KOPT-K1 (cell line): ENCODE data around the gene PARD3B.

Source experiments
- H3K27ac ChIP-seq: fragments of 200-600 bp; sonication (generic); 2 replicates; pipeline ENCODE4 v1.5.1; 2016; ENCODE audit warnings: antibody characterized with exemption, mild to moderate bottlenecking, low read depth, low read length; ENCODE audit not compliant: poor library complexity, severe bottlenecking
- H3K36me3 ChIP-seq: fragments of 200-600 bp; sonication (generic); 2 replicates; pipeline ENCODE4 v1.5.1; 2017; ENCODE audit warnings: antibody characterized with exemption, mild to moderate bottlenecking, low read length, moderate library complexity; ENCODE audit not compliant: insufficient read depth
- H3K9me3 ChIP-seq: fragments of 200-600 bp; sonication (generic); 2 replicates; pipeline ENCODE4 v1.5.1; 2017; ENCODE audit warnings: antibody characterized with exemption, low read length, mild to moderate bottlenecking; ENCODE audit not compliant: insufficient read depth, poor library complexity, severe bottlenecking

PARD3B gene

DNA sequence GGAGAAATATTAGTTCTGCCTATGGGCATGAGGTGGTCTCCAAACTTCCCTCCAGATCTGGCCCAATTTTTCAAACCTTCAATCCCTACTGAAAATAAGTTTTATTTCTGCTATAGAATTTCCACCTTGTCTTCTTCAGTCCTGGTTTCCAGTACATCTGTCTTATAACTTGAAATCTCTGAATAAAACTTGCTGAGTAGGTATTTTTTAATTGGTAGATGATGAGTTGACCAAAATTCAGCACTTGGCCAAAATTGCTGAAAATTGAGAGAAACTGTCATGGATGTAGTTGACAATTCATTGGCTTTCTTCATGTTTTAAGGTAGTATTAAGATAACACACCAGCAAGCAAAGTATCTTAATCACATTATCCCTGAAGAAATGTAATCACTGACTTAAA is 206.2 kb downstream of the PARD3B start:
- Histone ChIP-seq H3K36me3 (no peaks in the 10 kb centered on the region), H3K27ac (no peak overlapping the region), H3K9me3 (no peaks in the 10 kb centered on the region)

DNA sequence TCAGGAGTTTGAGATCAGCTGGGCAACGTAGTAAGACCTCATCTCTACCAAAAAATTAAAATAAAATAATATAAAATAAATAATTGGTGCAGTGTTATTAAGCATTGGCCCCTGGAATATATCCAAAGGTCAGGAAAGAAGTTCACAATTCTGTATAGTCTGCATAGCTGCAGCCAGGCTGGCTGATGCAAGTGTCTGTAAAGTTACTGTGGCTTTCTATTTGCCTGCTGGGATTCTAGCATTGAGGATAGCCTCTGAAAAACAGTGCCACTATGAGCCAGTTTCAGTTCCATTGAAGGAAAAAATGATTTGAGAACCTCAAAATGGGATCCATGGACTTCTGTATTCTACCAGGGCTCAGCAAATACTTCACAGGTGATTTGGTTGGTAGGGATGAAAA is 208.6 kb downstream of the PARD3B start:
- Histone ChIP-seq H3K36me3 (no peaks in the 10 kb centered on the region), H3K9me3 (no peaks in the 10 kb centered on the region), H3K27ac (no peak overlapping the region)

DNA sequence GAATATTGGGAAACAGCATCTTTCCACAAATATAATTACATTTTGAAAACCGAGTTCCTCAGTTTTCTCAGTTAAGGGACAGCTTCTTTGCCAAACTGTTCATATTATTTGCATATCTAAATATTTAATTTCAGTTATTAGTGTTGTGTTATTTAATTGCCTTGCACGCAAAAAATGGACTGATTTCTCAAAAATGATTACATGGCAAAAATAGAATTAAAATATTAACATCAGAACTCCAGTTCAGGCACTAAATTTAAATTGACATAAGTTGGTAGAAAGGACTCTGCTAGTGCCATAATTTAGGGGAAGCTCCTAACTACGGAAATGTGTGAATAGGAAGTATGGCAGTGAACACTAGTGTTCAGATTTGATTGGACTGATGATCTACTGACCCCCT is 209.6 kb downstream of the PARD3B start:
- H3K36me3 ChIP-seq = no peaks in the 10 kb centered on the region
- no peak overlapping the region for H3K27ac ChIP-seq
- H3K9me3 ChIP-seq = no peaks in the 10 kb centered on the region

- Histone ChIP-seq H3K27ac (no peak overlapping the region), H3K9me3 (peaks cover 8% of the 10 kb centered on the region), H3K36me3 (no peaks in the 10 kb centered on the region)
Measured at GRCh38 chr2:204763974-204764703, 218.9 kb downstream of the PARD3B start.

DNA sequence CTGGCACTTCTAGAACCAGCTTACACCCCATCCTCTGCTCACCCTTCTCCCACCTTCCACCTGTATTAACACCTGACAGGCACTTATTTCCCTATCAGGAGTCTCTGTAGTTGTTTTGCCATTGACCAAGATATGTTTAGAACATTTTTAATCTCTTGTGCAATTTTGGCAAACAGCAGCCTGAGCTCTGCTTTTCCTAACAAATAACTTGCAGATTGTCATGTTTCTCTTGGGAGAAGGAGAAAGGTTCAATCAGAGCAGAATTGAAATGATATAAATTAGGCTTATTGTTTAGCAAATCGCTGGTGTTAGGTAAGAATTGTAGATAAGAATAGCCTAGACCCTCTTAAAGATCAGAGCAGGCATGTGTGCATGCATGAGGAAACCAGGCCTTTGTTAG is 225.5 kb downstream of the PARD3B start:
- Histone ChIP-seq H3K36me3 (no peaks in the 10 kb centered on the region), H3K27ac (no peak overlapping the region), H3K9me3 (no peaks in the 10 kb centered on the region)

DNA sequence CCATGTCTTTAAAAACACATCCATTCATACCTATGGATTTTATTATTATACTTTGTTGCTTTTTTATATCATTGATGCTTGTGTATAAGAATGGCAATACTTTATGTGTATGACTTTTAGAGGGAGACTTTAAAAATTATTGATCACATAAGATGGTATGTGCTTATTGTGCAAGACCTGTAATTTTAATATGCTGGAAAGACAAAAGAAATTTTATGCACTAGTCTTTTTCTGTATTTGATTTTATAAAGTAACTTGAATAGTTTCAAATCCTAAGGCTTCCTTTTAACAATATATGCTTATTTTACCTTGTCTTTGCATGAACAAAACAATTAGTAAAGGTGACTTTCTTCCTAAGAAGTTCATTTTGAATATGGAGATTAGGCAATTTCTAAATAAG is 226.4 kb downstream of the PARD3B start:
- Histone ChIP-seq H3K36me3 (no peaks in the 10 kb centered on the region), H3K9me3 (no peaks in the 10 kb centered on the region), H3K27ac (no peak overlapping the region)

DNA sequence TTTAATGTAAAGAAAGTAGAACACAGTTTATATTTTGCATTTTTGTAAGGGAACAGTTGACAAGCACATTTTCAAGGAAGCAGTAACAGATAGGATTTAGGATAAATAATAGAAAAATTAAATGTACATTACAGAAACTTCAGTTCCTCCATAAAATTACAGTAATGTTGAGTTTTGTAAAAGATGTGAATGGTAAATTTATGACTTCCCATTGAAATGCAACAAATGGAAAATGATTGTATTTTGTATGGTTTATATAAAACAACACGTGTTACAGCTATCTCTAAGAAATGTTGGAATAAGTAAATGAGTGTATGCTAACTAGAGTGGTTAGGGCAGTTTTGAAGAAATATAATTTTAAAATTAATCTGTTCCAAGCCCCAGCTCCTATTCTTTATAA is 227.3 kb downstream of the PARD3B start:
- Histone ChIP-seq H3K36me3 (no peaks in the 10 kb centered on the region), H3K27ac (no peak overlapping the region), H3K9me3 (no peaks in the 10 kb centered on the region)

DNA sequence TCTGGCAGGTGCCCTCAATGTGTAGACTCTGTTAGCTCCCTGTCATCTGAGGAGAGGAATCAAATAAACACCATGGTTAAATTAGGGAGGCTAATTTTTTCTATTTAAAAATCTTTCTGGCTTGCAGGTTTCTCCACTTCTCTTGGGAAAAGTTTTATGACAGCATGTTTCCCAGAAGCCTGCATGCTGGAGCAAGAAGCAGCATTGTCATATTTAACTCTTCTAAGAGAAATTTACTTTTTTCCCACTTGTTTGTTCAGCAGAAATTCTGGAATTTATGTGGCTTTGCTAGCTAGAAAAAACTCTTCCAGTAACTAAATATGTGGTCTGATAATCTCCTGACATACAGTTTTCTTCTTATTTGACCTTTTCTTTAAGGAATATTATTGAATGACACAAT is 230.5 kb downstream of the PARD3B start:
- no peak overlapping the region for H3K27ac ChIP-seq
- H3K9me3 ChIP-seq = no peaks in the 10 kb centered on the region
- no peaks in the 10 kb centered on the region for H3K36me3 ChIP-seq

DNA sequence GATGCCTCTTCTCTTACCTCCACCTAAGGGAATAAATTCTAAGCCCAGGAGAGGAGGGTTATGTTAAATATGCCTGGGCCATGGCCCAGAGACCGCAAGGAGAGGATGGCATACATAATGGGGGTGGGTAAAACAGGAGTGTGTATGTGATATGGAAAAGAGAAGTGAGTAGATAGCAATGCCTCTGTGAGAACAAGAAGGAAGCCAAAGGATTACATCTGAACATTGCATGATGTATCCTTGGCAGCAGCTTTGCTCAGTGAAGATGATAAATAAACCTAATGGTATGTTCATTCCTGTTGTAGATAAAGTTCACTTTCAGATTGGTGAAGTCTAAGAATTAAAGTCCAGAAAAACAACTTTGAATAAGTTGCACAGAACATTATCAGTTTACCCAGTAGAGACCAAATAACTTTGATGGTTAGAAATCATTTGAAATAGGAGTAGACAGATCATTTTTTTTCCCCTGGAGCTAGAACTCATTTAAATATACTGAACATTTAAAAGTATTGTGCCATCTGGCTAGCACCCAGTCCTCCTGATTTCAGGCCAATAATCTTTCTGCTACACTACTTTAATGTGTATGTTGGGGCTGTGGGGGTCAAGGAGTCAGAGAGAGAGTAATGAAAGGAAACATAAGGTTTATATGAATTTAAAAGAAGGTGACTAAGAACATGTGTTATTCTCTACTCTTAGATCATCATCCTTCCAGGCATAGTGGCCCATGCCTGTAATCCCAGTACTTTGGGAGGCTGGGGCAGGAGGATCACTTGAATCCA is 231.7 kb downstream of the PARD3B start:
- Histone ChIP-seq H3K27ac (no peak overlapping the region), H3K36me3 (no peaks in the 10 kb centered on the region), H3K9me3 (no peaks in the 10 kb centered on the region)

DNA sequence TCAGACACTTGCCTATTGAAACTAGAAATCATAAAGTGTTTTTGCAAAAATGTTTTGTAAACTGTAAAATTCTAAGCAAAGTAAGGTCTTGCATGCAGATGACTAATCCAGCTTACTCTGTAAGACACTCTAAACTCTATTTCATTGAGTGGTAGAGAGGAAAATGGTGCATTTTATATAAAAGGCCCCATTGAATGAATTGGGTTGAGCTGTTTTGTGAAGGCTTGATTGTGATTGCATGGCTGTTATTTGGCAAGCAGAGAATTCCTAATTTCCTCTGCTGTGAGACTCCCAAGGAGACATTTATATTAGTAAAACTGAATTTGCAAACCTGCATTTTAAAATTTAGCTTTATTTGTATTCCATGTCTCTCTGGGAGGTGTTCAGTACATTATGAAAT is 234.5 kb downstream of the PARD3B start:
- H3K9me3 ChIP-seq = no peaks in the 10 kb centered on the region
- H3K36me3 ChIP-seq = no peaks in the 10 kb centered on the region
- H3K27ac ChIP-seq = no peak overlapping the region

DNA sequence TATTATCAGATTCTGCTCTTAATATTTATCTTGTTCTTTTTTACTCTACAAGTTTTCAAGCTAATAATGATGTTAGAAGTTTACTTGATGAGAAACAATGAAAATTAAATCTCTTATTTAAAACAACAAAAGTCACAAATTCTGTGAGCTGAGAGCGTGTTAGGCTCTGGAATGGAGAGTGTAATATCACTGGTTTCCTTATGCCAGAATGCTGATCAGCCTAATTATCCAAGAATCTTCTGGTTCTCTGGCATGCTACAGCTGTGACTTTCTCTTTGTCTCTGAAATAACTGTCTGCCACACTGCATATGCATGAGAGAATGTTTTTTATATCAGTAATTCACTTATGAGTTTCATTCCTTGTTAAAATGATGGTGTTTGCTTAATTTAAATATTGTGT is 236.7 kb downstream of the PARD3B start:
- Histone ChIP-seq H3K36me3 (no peaks in the 10 kb centered on the region), H3K9me3 (no peaks in the 10 kb centered on the region), H3K27ac (no peak overlapping the region)

DNA sequence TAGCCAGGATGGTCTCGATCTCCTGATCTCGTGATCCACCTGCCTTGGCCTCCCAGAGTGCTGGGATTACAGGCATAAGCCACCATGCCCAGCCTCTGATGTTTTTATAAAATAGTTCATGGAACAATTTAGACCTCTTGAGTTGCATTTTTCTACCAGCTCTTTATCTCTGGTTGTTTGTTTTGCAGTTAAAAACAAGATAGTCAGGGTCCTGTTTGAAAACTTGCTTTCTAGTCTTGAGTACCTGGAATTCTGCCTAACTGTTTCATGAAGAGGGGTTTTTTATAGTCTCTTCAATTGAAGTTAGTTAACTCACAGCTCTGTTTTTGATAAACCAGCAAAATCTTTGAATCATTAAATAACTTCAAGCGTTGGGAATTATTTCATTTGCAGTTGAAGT is 244.8 kb downstream of the PARD3B start:
- H3K27ac ChIP-seq = no peak overlapping the region
- H3K9me3 ChIP-seq = no peaks in the 10 kb centered on the region
- H3K36me3 ChIP-seq = no peaks in the 10 kb centered on the region

DNA sequence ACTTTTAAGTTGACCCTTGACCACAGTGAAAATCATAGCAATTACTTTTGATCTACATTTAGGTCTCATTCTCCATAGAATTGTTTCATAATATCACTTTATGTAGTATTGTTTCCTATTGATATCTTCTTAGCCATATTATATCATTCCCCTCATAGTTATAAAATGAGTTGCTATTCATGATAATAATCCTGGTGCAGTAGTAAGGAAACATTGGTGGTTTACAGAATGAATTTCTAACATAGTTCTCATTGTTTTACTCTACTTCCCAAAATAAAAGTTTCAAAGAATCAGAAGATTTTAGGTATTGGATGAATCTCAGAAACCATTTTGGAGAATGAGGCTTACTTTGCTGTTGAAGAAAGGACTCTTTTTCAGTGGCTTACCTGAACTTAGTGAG is 246.0 kb downstream of the PARD3B start:
- H3K27ac ChIP-seq = no peak overlapping the region
- no peaks in the 10 kb centered on the region for H3K36me3 ChIP-seq
- no peaks in the 10 kb centered on the region for H3K9me3 ChIP-seq

DNA sequence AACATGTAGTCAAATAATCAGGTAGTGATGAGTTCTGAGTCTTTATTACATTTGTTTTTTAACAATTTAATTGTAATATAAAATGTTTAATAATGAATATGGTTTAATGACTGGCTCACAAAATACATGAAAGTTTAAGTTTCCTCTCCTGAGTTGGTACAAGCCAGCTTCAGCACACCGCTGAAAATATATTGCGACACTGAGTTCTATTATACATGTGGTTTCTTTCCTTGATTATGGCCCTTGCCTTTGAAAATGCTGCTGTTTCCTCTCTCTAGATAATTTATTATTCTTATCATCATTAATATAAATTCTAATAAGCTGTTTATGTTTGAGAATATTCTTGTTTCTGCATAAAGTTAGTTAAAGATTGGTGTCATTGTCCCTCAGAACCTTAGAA is 249.3 kb downstream of the PARD3B start:
- no peaks in the 10 kb centered on the region for H3K9me3 ChIP-seq
- no peaks in the 10 kb centered on the region for H3K36me3 ChIP-seq
- no peak overlapping the region for H3K27ac ChIP-seq

GRCh38 chr2:204795156-204795555 is 249.9 kb downstream of the PARD3B start:
- no peaks in the 10 kb centered on the region for H3K36me3 ChIP-seq
- H3K27ac ChIP-seq = no peak overlapping the region
- no peaks in the 10 kb centered on the region for H3K9me3 ChIP-seq

DNA sequence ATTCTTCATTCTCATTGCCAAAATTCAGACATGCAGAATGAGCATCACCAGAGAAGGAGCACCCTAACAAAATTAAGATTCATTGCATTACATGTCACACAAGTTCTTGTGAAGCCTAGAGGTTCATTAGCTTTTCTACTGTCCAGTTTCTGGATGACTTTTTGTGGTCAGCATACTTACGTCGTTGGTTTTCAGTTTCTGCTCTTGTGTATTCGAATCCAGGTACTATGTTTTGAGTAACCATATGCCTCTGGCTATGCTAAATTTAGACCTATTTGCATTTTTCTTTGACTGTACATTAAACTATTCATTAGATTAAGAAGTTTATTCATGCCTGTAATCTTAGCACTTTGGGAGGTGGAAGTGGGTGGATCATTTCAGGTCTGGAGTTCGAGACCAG is 251.3 kb downstream of the PARD3B start:
- H3K27ac ChIP-seq = no peak overlapping the region
- H3K9me3 ChIP-seq = no peaks in the 10 kb centered on the region
- H3K36me3 ChIP-seq = no peaks in the 10 kb centered on the region
